Heart left ventricle (tissue), 16 donors: Measurements from ENCODE around the gene ISM1. TPM values are rescaled to one million over a fixed set of nuclear protein-coding genes. Genes with fewer than 3 reads are reported as not detected.

Experiments used
- ATAC-seq, 4 donors: fragments of 200-7000 bp; cut with Tn5 transposase; one replicate each; pipeline ENCODE4 v1.9.1; 2020 to 2022; ENCODE audit warnings: moderate library complexity in 4 of 4, mild to moderate bottlenecking in 3 of 4, moderate number of reproducible peaks in 1 of 4
- DNase-seq, 5 donors: peaks; one replicate each; pipeline ENCODE4 v3.0.0-alpha.2; 2020
- H3K27ac ChIP-seq, 12 donors: fragments of 200-600 bp; sonication (generic) in 4 of 12; one replicate each; pipeline versions ENCODE4 v1.5.0 to v1.8.0; 2016 to 2022; ENCODE audit warnings: mild to moderate bottlenecking in 2 of 12
- H3K27me3 ChIP-seq, 9 donors: fragments of 200-600 bp; sonication (generic) in 2 of 9; one replicate each; pipeline versions ENCODE4 v1.5.1 to v1.8.0; 2016 to 2022; ENCODE audit warnings: mild to moderate bottlenecking in 3 of 9
- H3K36me3 ChIP-seq, 9 donors: fragments of 200-600 bp; sonication (generic) in 2 of 9; one replicate each; pipeline versions ENCODE4 v1.5.0 to v1.8.0; 2018 to 2022; ENCODE audit warnings: mild to moderate bottlenecking in 2 of 9
- H3K4me1 ChIP-seq, 12 donors: fragments of 200-600 bp; sonication (generic) in 4 of 12; one replicate each; pipeline versions ENCODE4 v1.5.0 to v1.8.0; 2016 to 2022; ENCODE audit warnings: mild to moderate bottlenecking in 3 of 12
- H3K4me3 ChIP-seq, 12 donors: fragments of 200-600 bp; sonication (generic) in 4 of 12; one replicate each; pipeline versions ENCODE4 v1.5.0 to v1.8.0; 2017 to 2022; ENCODE audit warnings: mild to moderate bottlenecking in 9 of 12, moderate library complexity in 4 of 12
- H3K9me3 ChIP-seq, 12 donors: fragments of 200-600 bp; sonication (generic) in 4 of 12; one replicate each; pipeline versions ENCODE4 v1.5.0 to v1.8.0; 2016 to 2022; ENCODE audit warnings: mild to moderate bottlenecking in 1 of 12
- POLR2A ChIP-seq, 2 donors: fragments of 450-650 bp; IDR thresholded peaks; one replicate each; pipeline ENCODE4 v1.6.1; 2017; ENCODE audit warnings: antibody characterized with exemption in 2 of 2, mild to moderate bottlenecking in 2 of 2, moderate library complexity in 2 of 2
- WGBS, 4 donors: extraction: QIAGEN DNeasy Blood & Tissue Kit in 2 of 4; methylation state at CpG; one replicate each; pipeline versions ENCODE4 v1.1.5 to v1.1.7; 2013 to 2018; 5-methylcytosine and 5-hydroxymethylcytosine counted together
- intact Hi-C, 10 donors: fragments of 100-400 bp; cut with DNase I; formaldehyde crosslinking; loops; one replicate each; pipeline versions ENCODE4 v1.11.1 to v1.14.2; 2022
- polyA plus RNA-seq, 2 donors: library from polyadenylated mRNA; stranded (reverse); fragments of 200-250 nt; gene quantifications; one replicate each; pipeline ENCODE4 v1.2.3, GENCODE V29; 2013
- total RNA-seq, 9 donors: library from RNA; depleted of rRNA in 2 of 9; stranded (reverse); fragments of >200 nt in 2 of 9; fragmentation: NEBNext Ultra II Directional in 3 of 9; extraction: Animal tissue kit (Norgen Biotek cat#: 25700) in 3 of 9; gene quantifications; one replicate each; pipeline versions ENCODE4 v1.1.0 to v1.2.4, GENCODE V29; 2016 to 2023
- TF ChIP-seq, protein P1 (sequence below), 12 donors: fragments of 200-600 bp; sonication (generic) in 4 of 12; IDR thresholded peaks; one replicate each; pipeline versions ENCODE4 v1.5.0 to v1.8.0; 2018 to 2022; ENCODE audit warnings: antibody characterized with exemption in 12 of 12, mild to moderate bottlenecking in 5 of 12
- donor health status: ischemic (EF 13 %, LVEDD 7.1; RV severe dilation, severe dysfunction).
- donor health status: healthy with polysubstance abuse.
- donor health status: DM: no; HTN: yes; CAD: no.
- donor health status: DM: no; HTN: no; CAD: no.
- donor health status: ischemic (EF 25% LVEDD 6.9; RV normal size, moderate dysfunction).
- donor health status: ischemic (EF 25% LVEDD 5.7; RV mildly dilated, moderate dysfunction).
- donor health status: healthy.
- donor health status: DM: yes; HTN: yes; CAD: no.
- donor health status: ischemic (EF 35%, LVEDD 5.7; RV mildly dilated, moderate dysfunction).
- donor health status: nonischemic (EF 11% LVEDD 7.7; RV severe dilation, severe dysfunction).
- donor health status: DM: yes; HTN: yes; CAD: no.
- donor health status: PGD.
- donor health status: ischemic (EF 29% LVEDD 5.4; RV normal size, mild dysfunction).
- donor health status: nonischemic (EF 23%, LVEDD 6.1; RV moderate dilation, normal function).

Gene ISM1
- total and polyA plus RNA-seq, 11 donors = 0.46 to 2.9 (median 1.4) TPM

DNA sequence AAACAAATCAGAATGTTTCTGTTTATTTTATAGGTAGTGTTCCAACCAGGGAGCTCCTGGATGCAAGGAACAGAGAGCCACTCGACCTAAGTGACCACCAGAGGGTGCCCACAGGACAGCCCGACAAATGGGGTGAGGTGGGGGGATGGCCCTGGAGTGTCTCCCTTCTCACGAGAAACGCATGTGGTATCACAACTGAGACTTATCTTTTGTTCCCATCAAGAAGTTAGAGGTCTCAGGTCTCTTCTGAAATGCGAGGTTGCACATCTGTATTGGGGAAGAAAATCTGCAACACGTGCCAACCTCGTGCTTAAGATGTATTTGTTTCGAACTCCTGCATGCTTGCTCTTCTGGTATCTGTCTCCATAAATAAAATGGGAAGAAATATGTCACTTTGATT lies 104.0 kb downstream of the ISM1 start:
- WGBS, 4 donors = 39 to 49% (median 49%) methylated on average over 8 of the region's 8 CpGs
- Histone ChIP-seq H3K27ac (no peak overlapping the region), H3K9me3 (peaks cover 0 to 10% (median 0%) of the 10 kb centered on the region in 12 donors), H3K36me3 (no peaks in the 10 kb centered on the region), H3K27me3 (no peaks in the 10 kb centered on the region), H3K4me1 (peaks cover 0 to 3% (median 0%) of the 10 kb centered on the region in 12 donors), H3K4me3 (no peak overlapping the region)
- ATAC-seq (no peak), DNase-seq (no peak)
- TF ChIP-seq, protein P1, sequence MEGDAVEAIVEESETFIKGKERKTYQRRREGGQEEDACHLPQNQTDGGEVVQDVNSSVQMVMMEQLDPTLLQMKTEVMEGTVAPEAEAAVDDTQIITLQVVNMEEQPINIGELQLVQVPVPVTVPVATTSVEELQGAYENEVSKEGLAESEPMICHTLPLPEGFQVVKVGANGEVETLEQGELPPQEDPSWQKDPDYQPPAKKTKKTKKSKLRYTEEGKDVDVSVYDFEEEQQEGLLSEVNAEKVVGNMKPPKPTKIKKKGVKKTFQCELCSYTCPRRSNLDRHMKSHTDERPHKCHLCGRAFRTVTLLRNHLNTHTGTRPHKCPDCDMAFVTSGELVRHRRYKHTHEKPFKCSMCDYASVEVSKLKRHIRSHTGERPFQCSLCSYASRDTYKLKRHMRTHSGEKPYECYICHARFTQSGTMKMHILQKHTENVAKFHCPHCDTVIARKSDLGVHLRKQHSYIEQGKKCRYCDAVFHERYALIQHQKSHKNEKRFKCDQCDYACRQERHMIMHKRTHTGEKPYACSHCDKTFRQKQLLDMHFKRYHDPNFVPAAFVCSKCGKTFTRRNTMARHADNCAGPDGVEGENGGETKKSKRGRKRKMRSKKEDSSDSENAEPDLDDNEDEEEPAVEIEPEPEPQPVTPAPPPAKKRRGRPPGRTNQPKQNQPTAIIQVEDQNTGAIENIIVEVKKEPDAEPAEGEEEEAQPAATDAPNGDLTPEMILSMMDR (IDR thresholded peaks at IDR 0.05) = peak in 11 of 12 donors; percentile 16 to 44 (median 24)
- no peak for TF ChIP-seq POLR2A (IDR thresholded peaks at IDR 0.05)
- intact Hi-C loops = loop anchor here in 2 of 10 donors (10.0 kb wide), 1 partner anchor 450 kb away; no protein-coding TSS in a partner anchor

GRCh38 chr20:13325796-13326340 lies 104.8 kb downstream of the ISM1 start:
- intact Hi-C loops = loop anchor here in 2 of 10 donors (10.0 kb wide), 1 partner anchor 449 kb away; no protein-coding TSS in a partner anchor
- H3K4me3 ChIP-seq = no peak overlapping the region
- H3K36me3 ChIP-seq = no peaks in the 10 kb centered on the region
- no peaks in the 10 kb centered on the region for H3K27me3 ChIP-seq
- H3K9me3 ChIP-seq = peaks cover 0 to 10% (median 0%) of the 10 kb centered on the region in 12 donors
- H3K4me1 ChIP-seq = peaks cover 0 to 3% (median 0%) of the 10 kb centered on the region in 12 donors
- WGBS, 4 donors = 75 to 85% (median 81%) methylated on average over 5 of the region's 5 CpGs
- TF ChIP-seq, protein P1 (IDR thresholded peaks at IDR 0.05) = no peak
- no peak for TF ChIP-seq POLR2A (IDR thresholded peaks at IDR 0.05)
- DNase-seq (no peak), ATAC-seq (no peak)
- no peak overlapping the region for H3K27ac ChIP-seq

DNA sequence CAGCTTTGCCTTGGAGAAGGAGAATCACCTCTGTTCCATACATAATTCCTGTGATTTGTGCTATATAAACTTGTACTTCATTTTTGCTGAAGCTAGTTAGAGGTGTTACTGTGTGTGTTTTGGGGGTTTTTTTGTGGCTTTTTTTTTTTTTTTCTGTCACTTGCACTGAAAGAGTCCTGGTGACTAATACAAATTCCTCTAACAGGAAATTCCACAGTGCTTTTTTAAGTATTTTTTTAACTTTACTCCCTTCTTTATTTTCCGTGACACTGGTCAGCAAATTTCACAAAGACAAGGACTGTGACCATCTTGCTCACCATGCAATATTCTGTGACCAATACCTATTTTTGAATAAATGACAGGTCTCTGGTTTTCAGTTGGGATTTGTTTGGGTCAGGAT lies 110.5 kb downstream of the ISM1 start:
- TF ChIP-seq POLR2A (IDR thresholded peaks at IDR 0.05) = no peak
- TF ChIP-seq, protein P1 (IDR thresholded peaks at IDR 0.05) = no peak
- Histone ChIP-seq H3K27ac (no peak overlapping the region), H3K4me1 (no peaks in the 10 kb centered on the region), H3K4me3 (no peak overlapping the region), H3K27me3 (no peaks in the 10 kb centered on the region), H3K36me3 (no peaks in the 10 kb centered on the region), H3K9me3 (peaks cover 0 to 10% (median 0%) of the 10 kb centered on the region in 12 donors)
- WGBS, 4 donors = 65 to 76% (median 74%) methylated on average over 1 of the region's 1 CpG
- intact Hi-C loops = no loop called here
- no peak for DNase-seq
- ATAC-seq = no peak

DNA sequence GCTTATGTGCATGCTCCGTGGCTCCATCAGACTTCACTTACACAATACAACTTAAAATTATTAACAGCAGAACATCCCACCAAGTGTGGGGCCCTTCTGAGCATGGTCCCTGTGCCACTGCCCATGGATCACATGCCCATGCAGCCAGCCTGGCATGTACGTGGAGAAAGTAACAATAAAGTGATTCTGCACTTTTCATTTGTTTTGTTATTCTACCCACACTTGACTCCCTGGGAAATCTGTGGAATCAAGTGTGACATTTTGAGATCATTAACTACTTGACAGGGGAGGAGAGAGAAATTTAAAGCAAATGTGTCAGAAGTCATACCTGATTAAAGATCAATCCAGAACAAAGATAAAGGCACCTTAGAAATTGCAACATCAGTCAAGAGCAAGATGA lies 112.0 kb downstream of the ISM1 start:
- Histone ChIP-seq H3K27me3 (no peaks in the 10 kb centered on the region), H3K4me1 (no peaks in the 10 kb centered on the region), H3K36me3 (no peaks in the 10 kb centered on the region), H3K4me3 (no peak overlapping the region), H3K9me3 (peaks cover 0 to 7% (median 0%) of the 10 kb centered on the region in 12 donors), H3K27ac (no peak overlapping the region)
- TF ChIP-seq, protein P1 (IDR thresholded peaks at IDR 0.05) = no peak
- no peak for TF ChIP-seq POLR2A (IDR thresholded peaks at IDR 0.05)
- intact Hi-C loops = no loop called here
- ATAC-seq (no peak), DNase-seq (no peak)
- 70 to 84% (median 78%) methylated on average over 2 of the region's 2 CpGs for WGBS, 4 donors
